HCT116 (cell line): ENCODE measurements around the gene USP28.

Experiments
- ATF3 ChIP-seq: IDR thresholded peaks from 2 replicates; pipeline ENCODE4 v1.6.1; 2012
- EGR1 ChIP-seq: IDR thresholded peaks from 2 replicates; pipeline ENCODE4 v1.6.1; 2012; ENCODE audit warnings: low read depth
- EZH2 ChIP-seq: fragments of 200-600 bp; sonication (generic); IDR thresholded peaks from 2 replicates; pipeline ENCODE4 v1.6.1; 2017; ENCODE audit warnings: antibody characterized with exemption, mixed run types
- EZH2phosphoT487 ChIP-seq: fragments of 200-600 bp; IDR thresholded peaks from 2 replicates; pipeline ENCODE4 v1.6.1; 2018; ENCODE audit warnings: antibody characterized with exemption, borderline replicate concordance
- POLR2A ChIP-seq: IDR thresholded peaks from 2 replicates; pipeline ENCODE4 v1.7.0; 2011; ENCODE audit warnings: borderline replicate concordance; ENCODE audit not compliant: insufficient read depth, insufficient read length; ENCODE audit errors: extremely low read depth
- POLR2AphosphoS5 ChIP-seq: IDR thresholded peaks from 2 replicates; pipeline ENCODE4 v1.6.1; 2011; ENCODE audit warnings: mild to moderate bottlenecking, low read depth, low read length, moderate library complexity
- REST ChIP-seq: IDR thresholded peaks from 2 replicates; pipeline ENCODE4 v1.6.1; 2012; ENCODE audit warnings: low read depth
- SRF ChIP-seq: IDR thresholded peaks from 2 replicates; pipeline ENCODE4 v1.6.1; 2012; ENCODE audit warnings: low read depth
- TCF7L2 ChIP-seq: IDR thresholded peaks from 2 replicates; pipeline ENCODE4 v1.7.0; 2011; ENCODE audit warnings: borderline replicate concordance, inconsistent platforms; ENCODE audit not compliant: insufficient read depth, insufficient read length; ENCODE audit errors: extremely low read depth
- YY1 ChIP-seq: IDR thresholded peaks from 2 replicates; pipeline ENCODE4 v1.6.1; 2011; ENCODE audit warnings: low read length, low read depth, moderate library complexity, mild to moderate bottlenecking; ENCODE audit not compliant: insufficient replicate concordance; ENCODE audit errors: extremely low read depth
- ZNF274 ChIP-seq: fragments of 200-500 bp; sonication (Bioruptor generic); IDR thresholded peaks from 2 replicates; pipeline ENCODE4 v1.6.1; 2014; ENCODE audit warnings: mild to moderate bottlenecking, low read depth, low read length, inconsistent platforms
- TF ChIP-seq, protein P1 (sequence below), 3 experiments: fragments of 200-600 bp in 1 of 3; sonication (generic) in 1 of 3; IDR thresholded peaks in 2 of 3; conservative IDR thresholded peaks in 1 of 3; 2 replicates each; pipeline ENCODE4 v1.5.1; 2012 to 2017; ENCODE audit warnings: low read depth in 2 of 3, low read length in 2 of 3, antibody characterized with exemption in 1 of 3, borderline replicate concordance in 1 of 3, control low read depth in 1 of 3, mild to moderate bottlenecking in 1 of 3, mixed read lengths in 1 of 3, mixed run types in 1 of 3, moderate library complexity in 1 of 3; ENCODE audit not compliant: insufficient read depth in 1 of 3
- TF ChIP-seq, protein P2 (sequence below): IDR thresholded peaks from 2 replicates; pipeline ENCODE4 v1.6.1; 2012

GRCh38 chr11:113877670-113878055, 2.3 kb upstream of the USP28 start:
- TF ChIP-seq POLR2AphosphoS5 (no peak), EZH2 (no peak), SRF (no peak), EZH2phosphoT487 (no peak), ZNF274 (no peak), REST (no peak), YY1 (no peak), POLR2A (no peak), TCF7L2 (no peak), ATF3 (no peak), EGR1 (no peak)
- TF ChIP-seq, protein P1, sequence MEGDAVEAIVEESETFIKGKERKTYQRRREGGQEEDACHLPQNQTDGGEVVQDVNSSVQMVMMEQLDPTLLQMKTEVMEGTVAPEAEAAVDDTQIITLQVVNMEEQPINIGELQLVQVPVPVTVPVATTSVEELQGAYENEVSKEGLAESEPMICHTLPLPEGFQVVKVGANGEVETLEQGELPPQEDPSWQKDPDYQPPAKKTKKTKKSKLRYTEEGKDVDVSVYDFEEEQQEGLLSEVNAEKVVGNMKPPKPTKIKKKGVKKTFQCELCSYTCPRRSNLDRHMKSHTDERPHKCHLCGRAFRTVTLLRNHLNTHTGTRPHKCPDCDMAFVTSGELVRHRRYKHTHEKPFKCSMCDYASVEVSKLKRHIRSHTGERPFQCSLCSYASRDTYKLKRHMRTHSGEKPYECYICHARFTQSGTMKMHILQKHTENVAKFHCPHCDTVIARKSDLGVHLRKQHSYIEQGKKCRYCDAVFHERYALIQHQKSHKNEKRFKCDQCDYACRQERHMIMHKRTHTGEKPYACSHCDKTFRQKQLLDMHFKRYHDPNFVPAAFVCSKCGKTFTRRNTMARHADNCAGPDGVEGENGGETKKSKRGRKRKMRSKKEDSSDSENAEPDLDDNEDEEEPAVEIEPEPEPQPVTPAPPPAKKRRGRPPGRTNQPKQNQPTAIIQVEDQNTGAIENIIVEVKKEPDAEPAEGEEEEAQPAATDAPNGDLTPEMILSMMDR (IDR thresholded peaks at IDR 0.05 in 2 of 3, conservative IDR thresholded peaks at IDR 0.05 in 1 of 3; ENCODE audit: borderline replicate concordance in 1 of 3, insufficient read depth in 1 of 3, low read depth in 2 of 3, low read length in 2 of 3), result no peak
- TF ChIP-seq, protein P2, sequence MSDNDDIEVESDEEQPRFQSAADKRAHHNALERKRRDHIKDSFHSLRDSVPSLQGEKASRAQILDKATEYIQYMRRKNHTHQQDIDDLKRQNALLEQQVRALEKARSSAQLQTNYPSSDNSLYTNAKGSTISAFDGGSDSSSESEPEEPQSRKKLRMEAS, result no peak
